Glutamatergic neuron (in vitro differentiated cells): Measurements from ENCODE around the gene TNC. TPM values are rescaled to one million over a fixed set of nuclear protein-coding genes. Genes with fewer than 3 reads are reported as not detected.

ENCODE experiments used
- DNase-seq: peaks from one replicate; pipeline ENCODE4 v3.0.0; 2022
- H3K27ac Mint-ChIP-seq: one replicate; pipeline ENCODE4 v1.8.0; 2020; ENCODE audit warnings: mild to moderate bottlenecking, mixed read lengths, inconsistent platforms; ENCODE audit not compliant: unreplicated experiment
- H3K27me3 Mint-ChIP-seq: one replicate; pipeline ENCODE4 v1.8.0; 2020; ENCODE audit warnings: mild to moderate bottlenecking, moderate library complexity, mixed read lengths, inconsistent platforms; ENCODE audit not compliant: unreplicated experiment
- H3K36me3 Mint-ChIP-seq: one replicate; pipeline ENCODE4 v1.8.0; 2020; ENCODE audit warnings: mild to moderate bottlenecking, mixed read lengths, inconsistent platforms; ENCODE audit not compliant: unreplicated experiment
- H3K4me1 Mint-ChIP-seq: one replicate; pipeline ENCODE4 v1.8.0; 2020; ENCODE audit warnings: mild to moderate bottlenecking, low read depth, mixed read lengths, inconsistent platforms; ENCODE audit not compliant: unreplicated experiment
- H3K4me3 Mint-ChIP-seq: one replicate; pipeline ENCODE4 v1.8.0; 2020; ENCODE audit warnings: mild to moderate bottlenecking, mixed read lengths, inconsistent platforms; ENCODE audit not compliant: unreplicated experiment
- H3K9me3 Mint-ChIP-seq: one replicate; pipeline ENCODE4 v1.8.0; 2020; ENCODE audit warnings: mild to moderate bottlenecking, moderate library complexity, mixed read lengths, inconsistent platforms; ENCODE audit not compliant: unreplicated experiment
- total RNA-seq: library from RNA; stranded (reverse); fragmentation: NEBNext Ultra II Directional; extraction: Animal tissue kit (Norgen Biotek cat#: 25700); gene quantifications from one replicate; pipeline ENCODE4 v1.2.1, GENCODE V29; 2021; ENCODE audit not compliant: unreplicated experiment
- TF ChIP-seq, protein P1 (sequence below): fragments of 200-600 bp; sonication (generic); IDR thresholded peaks from one replicate; pipeline ENCODE4 v1.5.0; 2021; ENCODE audit not compliant: partially characterized antibody, unreplicated experiment

TNC gene
- total RNA-seq, 1 donor from 2014 or later = 34.5 TPM

DNA sequence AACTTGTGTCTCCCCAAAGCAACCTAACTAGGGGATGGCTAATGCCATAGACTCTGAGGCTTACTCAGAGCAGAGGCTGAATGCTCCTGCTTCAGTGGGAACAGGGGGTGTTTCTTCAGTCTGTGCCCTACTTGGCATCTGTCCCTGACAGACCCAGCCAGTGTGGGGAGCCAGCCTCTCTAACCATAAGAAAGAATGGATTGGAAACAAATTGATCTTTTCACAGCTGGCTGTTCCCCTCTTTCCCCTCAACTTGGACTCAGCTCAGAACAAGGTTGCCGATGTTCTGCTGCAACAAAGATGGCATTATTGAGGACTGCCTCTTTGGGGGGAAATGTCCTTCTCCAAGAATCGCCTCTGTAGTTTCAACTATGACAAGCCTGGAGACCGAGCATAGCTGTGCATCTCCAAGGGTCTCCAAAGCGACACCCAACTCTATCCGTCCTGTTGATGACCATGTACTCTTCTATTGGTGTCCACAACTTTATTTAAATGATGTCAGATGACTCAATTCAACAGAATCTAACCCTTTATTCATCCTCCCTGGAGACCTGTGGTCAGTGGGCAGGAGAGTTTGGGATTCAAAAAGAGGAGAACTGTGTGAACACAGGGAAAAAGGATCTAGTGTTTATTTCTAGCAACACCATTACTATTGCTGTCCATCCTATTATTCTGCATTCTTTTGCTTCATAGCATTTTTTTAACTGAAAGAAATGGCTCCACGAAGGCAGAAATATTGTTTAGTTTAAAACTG lies 24.7 kb upstream of the TNC start:
- no peaks in the 10 kb centered on the region for H3K4me1 Mint-ChIP-seq
- no peak overlapping the region for H3K4me3 Mint-ChIP-seq
- no peak overlapping the region for H3K27ac Mint-ChIP-seq
- H3K27me3 Mint-ChIP-seq = peaks cover 5% of the 10 kb centered on the region
- H3K36me3 Mint-ChIP-seq = no peaks in the 10 kb centered on the region
- H3K9me3 Mint-ChIP-seq = no peaks in the 10 kb centered on the region
- TF ChIP-seq, protein P1, sequence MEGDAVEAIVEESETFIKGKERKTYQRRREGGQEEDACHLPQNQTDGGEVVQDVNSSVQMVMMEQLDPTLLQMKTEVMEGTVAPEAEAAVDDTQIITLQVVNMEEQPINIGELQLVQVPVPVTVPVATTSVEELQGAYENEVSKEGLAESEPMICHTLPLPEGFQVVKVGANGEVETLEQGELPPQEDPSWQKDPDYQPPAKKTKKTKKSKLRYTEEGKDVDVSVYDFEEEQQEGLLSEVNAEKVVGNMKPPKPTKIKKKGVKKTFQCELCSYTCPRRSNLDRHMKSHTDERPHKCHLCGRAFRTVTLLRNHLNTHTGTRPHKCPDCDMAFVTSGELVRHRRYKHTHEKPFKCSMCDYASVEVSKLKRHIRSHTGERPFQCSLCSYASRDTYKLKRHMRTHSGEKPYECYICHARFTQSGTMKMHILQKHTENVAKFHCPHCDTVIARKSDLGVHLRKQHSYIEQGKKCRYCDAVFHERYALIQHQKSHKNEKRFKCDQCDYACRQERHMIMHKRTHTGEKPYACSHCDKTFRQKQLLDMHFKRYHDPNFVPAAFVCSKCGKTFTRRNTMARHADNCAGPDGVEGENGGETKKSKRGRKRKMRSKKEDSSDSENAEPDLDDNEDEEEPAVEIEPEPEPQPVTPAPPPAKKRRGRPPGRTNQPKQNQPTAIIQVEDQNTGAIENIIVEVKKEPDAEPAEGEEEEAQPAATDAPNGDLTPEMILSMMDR = no peak
- DNase-seq = no peak

DNA sequence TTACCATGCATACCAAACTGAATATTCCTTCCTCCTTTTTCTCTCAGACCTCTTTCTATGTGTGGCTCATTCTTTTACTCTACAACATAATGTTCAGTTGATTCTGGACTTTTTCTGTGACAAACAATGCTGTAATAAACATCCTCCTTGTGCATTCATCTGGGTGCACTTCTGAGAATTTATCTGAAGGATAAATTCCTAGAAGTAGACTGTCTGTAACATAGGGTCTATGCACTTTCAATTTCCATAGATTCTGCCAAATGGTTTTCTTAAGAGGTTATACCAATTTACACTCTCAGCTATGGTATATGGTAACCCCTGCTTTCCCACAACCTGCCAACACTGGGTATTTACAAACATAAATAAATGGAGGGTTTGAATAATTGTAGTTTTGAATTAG lies 24.1 kb upstream of the TNC start:
- no peak overlapping the region for H3K4me3 Mint-ChIP-seq
- no peaks in the 10 kb centered on the region for H3K36me3 Mint-ChIP-seq
- H3K27me3 Mint-ChIP-seq = peaks cover 5% of the 10 kb centered on the region
- H3K27ac Mint-ChIP-seq = no peak overlapping the region
- no peaks in the 10 kb centered on the region for H3K9me3 Mint-ChIP-seq
- TF ChIP-seq, protein P1 = no peak
- no peak for DNase-seq
- no peaks in the 10 kb centered on the region for H3K4me1 Mint-ChIP-seq

DNA sequence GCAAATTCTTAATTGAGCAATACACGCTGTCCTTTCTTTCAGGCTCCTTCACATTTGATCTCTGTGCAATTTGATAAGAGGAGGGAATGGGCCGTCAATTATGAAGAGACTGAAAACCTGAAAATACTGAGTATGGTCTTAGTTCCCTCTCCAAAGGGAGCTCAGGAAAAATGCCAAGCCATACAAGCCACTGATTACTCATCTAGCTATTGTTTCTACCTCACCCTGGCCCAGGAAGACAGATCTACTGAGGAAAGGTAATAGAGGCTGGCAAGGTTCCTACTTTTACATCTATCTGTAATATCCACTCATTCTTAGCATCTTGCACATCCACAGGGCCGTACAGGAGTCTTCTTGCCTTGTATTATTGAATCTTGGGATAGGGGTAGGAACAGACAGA lies 23.7 kb upstream of the TNC start:
- Mint-ChIP-seq H3K36me3 (no peaks in the 10 kb centered on the region), H3K4me1 (no peaks in the 10 kb centered on the region), H3K27me3 (peaks cover 5% of the 10 kb centered on the region), H3K9me3 (no peaks in the 10 kb centered on the region), H3K27ac (no peak overlapping the region), H3K4me3 (no peak overlapping the region)
- TF ChIP-seq, protein P1 = no peak
- no peak for DNase-seq

- H3K4me1 Mint-ChIP-seq = peaks cover 2% of the 10 kb centered on the region
- H3K9me3 Mint-ChIP-seq = no peaks in the 10 kb centered on the region
- no peak overlapping the region for H3K27ac Mint-ChIP-seq
- DNase-seq = no peak
- peaks cover 3% of the 10 kb centered on the region for H3K27me3 Mint-ChIP-seq
- no peaks in the 10 kb centered on the region for H3K36me3 Mint-ChIP-seq
- TF ChIP-seq, protein P1 = no peak
- H3K4me3 Mint-ChIP-seq = no peak overlapping the region
Measured at GRCh38 chr9:115138151-115138550, 20.2 kb upstream of the TNC start.

- no peak overlapping the region for H3K4me3 Mint-ChIP-seq
- no peaks in the 10 kb centered on the region for H3K9me3 Mint-ChIP-seq
- no peak overlapping the region for H3K27ac Mint-ChIP-seq
- H3K27me3 Mint-ChIP-seq = peaks cover 4% of the 10 kb centered on the region
- no peaks in the 10 kb centered on the region for H3K36me3 Mint-ChIP-seq
- TF ChIP-seq, protein P1 = no peak
- no peak for DNase-seq
- peaks cover 7% of the 10 kb centered on the region for H3K4me1 Mint-ChIP-seq
Measured at GRCh38 chr9:115137526-115137925, 19.6 kb upstream of the TNC start.
